PFSK-1 (cell line): ENCODE measurements around the gene GPR141.

ENCODE experiments used
- POLR2AphosphoS5 ChIP-seq: IDR thresholded peaks from 2 replicates; pipeline ENCODE4 v1.6.1; 2012; ENCODE audit warnings: low read depth, mild to moderate bottlenecking, control low read depth, low read length, moderate library complexity
- TF ChIP-seq, protein P1 (sequence below), 2 experiments: IDR thresholded peaks; 2 replicates each; pipeline versions ENCODE4 v1.6.1 to v1.8.0; 2011 to 2012; ENCODE audit warnings: low read depth in 2 of 2, low read length in 2 of 2, control low read depth in 1 of 2, inconsistent platforms in 1 of 2, mild to moderate bottlenecking in 1 of 2, moderate library complexity in 1 of 2; ENCODE audit not compliant: insufficient read depth in 1 of 2

GRCh38 chr7:37671876-37672275 is 11.7 kb upstream of the GPR141 start:
- no peak for TF ChIP-seq POLR2AphosphoS5
- TF ChIP-seq, protein P1, sequence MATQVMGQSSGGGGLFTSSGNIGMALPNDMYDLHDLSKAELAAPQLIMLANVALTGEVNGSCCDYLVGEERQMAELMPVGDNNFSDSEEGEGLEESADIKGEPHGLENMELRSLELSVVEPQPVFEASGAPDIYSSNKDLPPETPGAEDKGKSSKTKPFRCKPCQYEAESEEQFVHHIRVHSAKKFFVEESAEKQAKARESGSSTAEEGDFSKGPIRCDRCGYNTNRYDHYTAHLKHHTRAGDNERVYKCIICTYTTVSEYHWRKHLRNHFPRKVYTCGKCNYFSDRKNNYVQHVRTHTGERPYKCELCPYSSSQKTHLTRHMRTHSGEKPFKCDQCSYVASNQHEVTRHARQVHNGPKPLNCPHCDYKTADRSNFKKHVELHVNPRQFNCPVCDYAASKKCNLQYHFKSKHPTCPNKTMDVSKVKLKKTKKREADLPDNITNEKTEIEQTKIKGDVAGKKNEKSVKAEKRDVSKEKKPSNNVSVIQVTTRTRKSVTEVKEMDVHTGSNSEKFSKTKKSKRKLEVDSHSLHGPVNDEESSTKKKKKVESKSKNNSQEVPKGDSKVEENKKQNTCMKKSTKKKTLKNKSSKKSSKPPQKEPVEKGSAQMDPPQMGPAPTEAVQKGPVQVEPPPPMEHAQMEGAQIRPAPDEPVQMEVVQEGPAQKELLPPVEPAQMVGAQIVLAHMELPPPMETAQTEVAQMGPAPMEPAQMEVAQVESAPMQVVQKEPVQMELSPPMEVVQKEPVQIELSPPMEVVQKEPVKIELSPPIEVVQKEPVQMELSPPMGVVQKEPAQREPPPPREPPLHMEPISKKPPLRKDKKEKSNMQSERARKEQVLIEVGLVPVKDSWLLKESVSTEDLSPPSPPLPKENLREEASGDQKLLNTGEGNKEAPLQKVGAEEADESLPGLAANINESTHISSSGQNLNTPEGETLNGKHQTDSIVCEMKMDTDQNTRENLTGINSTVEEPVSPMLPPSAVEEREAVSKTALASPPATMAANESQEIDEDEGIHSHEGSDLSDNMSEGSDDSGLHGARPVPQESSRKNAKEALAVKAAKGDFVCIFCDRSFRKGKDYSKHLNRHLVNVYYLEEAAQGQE (IDR thresholded peaks at IDR 0.05; ENCODE audit: insufficient read depth in 1 of 2, low read depth in 2 of 2, low read length in 2 of 2), result no peak
